HepG2 (cell line): ENCODE measurements around the gene ABHD17A. TPM values are rescaled to one million over a fixed set of nuclear protein-coding genes. Genes with fewer than 3 reads are reported as not detected.

Experiments
- ATAC-seq: fragments of 200-7000 bp; cut with Tn5 transposase; 3 replicates; pipeline ENCODE4 v1.9.1; 2020; ENCODE audit warnings: mild to moderate bottlenecking, moderate library complexity
- BruUV-seq: library from RNA; stranded (reverse); fragments of 400-500 nt; replicated peaks from 2 replicates; lab custom pipeline; 2021; lab: Mats Ljungman, UMichigan
- CTCF ChIA-PET: fragments of 300-600 bp; formaldehyde crosslinking; extraction: SDS; loops from one replicate; lab custom pipeline; 2021; ENCODE audit warnings: low total read pairs, inconsistent platforms, low intra/inter-chr PET ratio; lab: Yijun Ruan, JAX
- POLR2A ChIA-PET: fragments of 350-600 bp; sonication (Branson Sonifier 250); formaldehyde crosslinking; loops from one replicate; lab custom pipeline; 2020; ENCODE audit warnings: antibody characterized with exemption, inconsistent platforms; lab: Yijun Ruan, JAX
- DNase-seq: peaks from one replicate; pipeline ENCODE4 v3.0.0-alpha.2; 2015; ENCODE audit warnings: low spot score
- FAIRE-seq: peaks from 3 replicates; lab custom pipeline; 2011; peaks lifted over from hg19 to GRCh38; lab: Jason Lieb, UNC
- H2AFZ ChIP-seq: one replicate; pipeline ENCODE4 v1.6.1; 2011; ENCODE audit warnings: low read length, inconsistent platforms
- H3K27ac ChIP-seq: fragments of 300-600 bp; 3 replicates; pipeline ENCODE4 v1.8.0; 2011; ENCODE audit warnings: mixed run types, mild to moderate bottlenecking, mixed read lengths, low read length, inconsistent platforms; ENCODE audit not compliant: insufficient read depth; ENCODE audit errors: extremely low read length
- H3K27me3 ChIP-seq, 2 experiments: fragments of 200-600 bp in 1 of 2; 2 replicates in 1 of 2; 3 replicates in 1 of 2; pipeline versions ENCODE4 v1.6.0 to v1.8.0; 2011; ENCODE audit warnings: low read length in 2 of 2, mild to moderate bottlenecking in 2 of 2, moderate library complexity in 2 of 2, inconsistent platforms in 1 of 2; ENCODE audit not compliant: insufficient read depth in 2 of 2, control insufficient read depth in 1 of 2
- H3K36me3 ChIP-seq, 2 experiments: fragments of 200-600 bp in 1 of 2; replicated peaks in 1 of 2; 2 replicates in 1 of 2; 3 replicates in 1 of 2; pipeline versions ENCODE4 v1.5.1 to v1.8.0; 2011; ENCODE audit warnings: low read length in 2 of 2, inconsistent platforms in 1 of 2; ENCODE audit not compliant: insufficient read depth in 2 of 2, control insufficient read depth in 1 of 2
- H3K4me1 ChIP-seq: 2 replicates; pipeline ENCODE4 v1.5.1; 2012; ENCODE audit warnings: low read length, inconsistent platforms; ENCODE audit not compliant: insufficient read depth
- H3K4me2 ChIP-seq: 2 replicates; pipeline ENCODE4 v1.6.0; 2011; ENCODE audit warnings: low read depth, low read length, inconsistent platforms
- H3K4me3 ChIP-seq, 3 experiments: fragments of 200-600 bp in 1 of 3; sonication (generic), shearing (Covaris generic) in 1 of 3; replicated peaks in 1 of 3; 2 replicates each; pipeline ENCODE4 v1.5.1; 2011 to 2016; ENCODE audit warnings: low read length in 3 of 3, inconsistent platforms in 2 of 3, low read depth in 2 of 3, mild to moderate bottlenecking in 2 of 3, control low read depth in 1 of 3, mixed read lengths in 1 of 3; ENCODE audit not compliant: insufficient read depth in 1 of 3
- H3K79me2 ChIP-seq: one replicate; pipeline ENCODE4 v1.6.1; 2011; ENCODE audit warnings: low read length, inconsistent platforms; ENCODE audit not compliant: insufficient read depth
- H3K9ac ChIP-seq: 2 replicates; pipeline ENCODE4 v1.6.0; 2011; ENCODE audit warnings: mild to moderate bottlenecking, low read depth, low read length, inconsistent platforms; ENCODE audit not compliant: insufficient read depth
- H3K9me3 ChIP-seq: 2 replicates; pipeline ENCODE4 v1.5.1; 2012; ENCODE audit warnings: mild to moderate bottlenecking, low read length
- H4K20me1 ChIP-seq: 2 replicates; pipeline ENCODE4 v1.6.0; 2011; ENCODE audit warnings: inconsistent platforms, mild to moderate bottlenecking, low read length, moderate library complexity; ENCODE audit not compliant: insufficient read depth
- ATF2 ChIP-seq: sonication (generic); formaldehyde crosslinking; IDR thresholded peaks from 2 replicates; pipeline ENCODE4 v1.4.0; 2020; ENCODE audit warnings: missing genetic modification reagents
- ATF3 ChIP-seq: sonication (generic); formaldehyde crosslinking; IDR thresholded peaks from 2 replicates; pipeline ENCODE4 v1.4.0; 2020; ENCODE audit warnings: missing genetic modification reagents
- CHD2 ChIP-seq: IDR thresholded peaks from 2 replicates; pipeline ENCODE4 v1.6.1; 2011; ENCODE audit warnings: low read depth, low read length, improper control_type of control experiment
- GFI1 ChIP-seq: sonication (generic); formaldehyde crosslinking; IDR thresholded peaks from 2 replicates; pipeline ENCODE4 v1.5.0; 2020; ENCODE audit warnings: missing genetic modification reagents, mild to moderate bottlenecking, borderline replicate concordance
- HNRNPLL ChIP-seq: fragments of 200-400 bp; formaldehyde crosslinking; IDR thresholded peaks from 2 replicates; pipeline ENCODE4 v1.6.1; 2017; ENCODE audit warnings: mild to moderate bottlenecking, low read depth, low read length; ENCODE audit not compliant: poor library complexity, severe bottlenecking
- HOMEZ ChIP-seq: IDR thresholded peaks from 2 replicates; pipeline ENCODE4 v1.6.1; 2016; ENCODE audit warnings: low read depth
- KAT8 ChIP-seq: IDR thresholded peaks from 2 replicates; pipeline ENCODE4 v1.6.1; 2016; ENCODE audit warnings: missing genetic modification reagents, missing compliant biosample characterization
- MEF2D ChIP-seq: sonication (generic); formaldehyde crosslinking; IDR thresholded peaks from 2 replicates; pipeline ENCODE4 v1.5.1; 2020; ENCODE audit warnings: mild to moderate bottlenecking, missing genetic modification reagents
- TEAD2 ChIP-seq: sonication (generic); formaldehyde crosslinking; IDR thresholded peaks from 2 replicates; pipeline ENCODE4 v1.9.0; 2021; ENCODE audit warnings: missing genetic modification reagents
- XRCC5 ChIP-seq: fragments of 200-400 bp; formaldehyde crosslinking; optimal IDR thresholded peaks from 2 replicates; pipeline ENCODE3; 2017; ENCODE audit warnings: mild to moderate bottlenecking, low read length
- ZBTB49 ChIP-seq: sonication (generic); formaldehyde crosslinking; IDR thresholded peaks from 2 replicates; pipeline ENCODE4 v1.4.0; 2020; ENCODE audit warnings: missing genetic modification reagents, borderline replicate concordance
- ZBTB7A ChIP-seq: sonication (generic); formaldehyde crosslinking; IDR thresholded peaks from 2 replicates; pipeline ENCODE4 v1.8.0; 2022; ENCODE audit warnings: mild to moderate bottlenecking, missing genetic modification reagents
- ZGPAT ChIP-seq: IDR thresholded peaks from 2 replicates; pipeline ENCODE4 v1.6.1; 2016; ENCODE audit warnings: mild to moderate bottlenecking
- ZMAT5 ChIP-seq: sonication (generic); formaldehyde crosslinking; IDR thresholded peaks from 2 replicates; pipeline ENCODE4 v1.5.0; 2020; ENCODE audit warnings: mild to moderate bottlenecking, low read depth, missing genetic modification reagents, borderline replicate concordance
- ZNF143 ChIP-seq: sonication (generic); formaldehyde crosslinking; IDR thresholded peaks from 2 replicates; pipeline ENCODE4 v1.4.0; 2020; ENCODE audit warnings: missing genetic modification reagents
- ZNF282 ChIP-seq: fragments of 450-650 bp; IDR thresholded peaks from 2 replicates; pipeline ENCODE4 v1.6.1; 2018; ENCODE audit not compliant: partially characterized antibody
- ZNF605 ChIP-seq: sonication (generic); formaldehyde crosslinking; IDR thresholded peaks from 2 replicates; pipeline ENCODE4 v1.8.0; 2022; ENCODE audit warnings: mild to moderate bottlenecking, missing genetic modification reagents
- WGBS: methylation state at CpG from one replicate; pipeline ENCODE4 v1.1.6; 2017; ENCODE audit warnings: low lambda C conversion rate; 5-methylcytosine and 5-hydroxymethylcytosine counted together
- in situ Hi-C: cut with HindIII; loops from 2 replicates; pipeline ENCODE4 v1.10.0; 2017; ENCODE audit warnings: low pct_unique_long_range_greater_than_20kb; ENCODE audit not compliant: extremely low pct_ligation_motif_present
- intact Hi-C: fragments of 100-400 bp; cut with micrococcal nuclease; formaldehyde crosslinking; loops from one replicate; pipeline ENCODE4 v1.10.0; 2022; ENCODE audit not compliant: unreplicated experiment
- polyA plus RNA-seq, 8 experiments: library from polyadenylated mRNA; depleted of rRNA in 3 of 8; stranded (reverse) in 7 of 8; unstranded in 1 of 8; fragments of >200 nt; fragmentation: Illumina TruSeq in 4 of 8; extraction: Trizol in 4 of 8; gene quantifications; 2 replicates each; pipeline versions ENCODE4 v1.2.1 to v1.2.3, GENCODE V29; 2011 to 2016; ENCODE audit warnings: low read depth in 4 of 8, missing spikeins in 1 of 8, mixed read lengths in 1 of 8; ENCODE audit not compliant: insufficient read depth in 1 of 8
- total RNA-seq, 5 experiments: library from RNA; depleted of rRNA; stranded (reverse); fragments of >200 nt; fragmentation: Illumina TruSeq; extraction: Trizol; gene quantifications; 2 replicates each; pipeline ENCODE4 v1.2.3, GENCODE V29; 2016; ENCODE audit warnings: low read depth in 1 of 5

Gene ABHD17A
- total and polyA plus RNA-seq, 2 of the 13 experiments (the other 11 are each of a cell fraction or from before 2014, with no cell fraction given) = 27.7 to 40.8 TPM

- H3K4me2 ChIP-seq = peak overlapping the region; percentile 62
- DNase-seq (peak; percentile 40), ATAC-seq (peak; percentile 22), FAIRE-seq (no peak)
- H4K20me1 ChIP-seq = peaks cover 18% of the 10 kb centered on the region; the same call in 1 of the 2 replicates
- H3K4me3 ChIP-seq = peak overlapping the region in 1 of 3 experiments; percentile 14; a peak in 1 of 6 replicates
- H3K27ac ChIP-seq = peak overlapping the region; percentile 38
- H3K27me3 ChIP-seq = no peaks in the 10 kb centered on the region
- H3K79me2 ChIP-seq = peaks cover 49% of the 10 kb centered on the region
- ChIA-PET CTCF (interaction anchor here (2.6 kb wide), 1 partner anchor 11 kb away, joined by 13 read pairs; the partner anchor contains the start of gene REXO1), POLR2A (interaction anchor here (1.6 to 1.7 kb wide), 2 partner anchors 9 kb away, joined by 6 to 7 read pairs; no protein-coding TSS in a partner anchor)
- in situ Hi-C loops (no loop called here), intact Hi-C loops (no loop called here)
- no TSS peak for BruUV-seq
- peak overlapping the region; percentile 37 for H3K9ac ChIP-seq
- no peaks in the 10 kb centered on the region for H3K9me3 ChIP-seq
- H2AFZ ChIP-seq = no peak overlapping the region
- H3K4me1 ChIP-seq = peaks cover 54% of the 10 kb centered on the region
- WGBS = 14% methylated on average over 4 of the region's 23 CpGs
- H3K36me3 ChIP-seq = 0 out of 5 replicates have a peak, but pooled peaks cover 0 to 3% of the 10 kb centered on the region in 2 experiments
- TF ChIP-seq ZBTB7A (CRISPR knock-in tag) = peak; percentile 43; the same call in 1 of the 2 replicates
- TF ChIP-seq ZNF143 (CRISPR knock-in tag) = no peak
- no peak for TF ChIP-seq ZMAT5 (CRISPR knock-in tag)
- TF ChIP-seq MEF2D (CRISPR knock-in tag) = 0 out of 2 replicates have a peak, but pooled peaks have one; percentile 46
- 0 out of 2 replicates have a peak, but pooled peaks have one; percentile 31 for TF ChIP-seq ZNF605 (CRISPR knock-in tag)
- peak; percentile 84 for TF ChIP-seq XRCC5
- TF ChIP-seq HNRNPLL = peak; percentile 20
- TF ChIP-seq ATF2 (CRISPR knock-in tag) = peak; percentile 38; the same call in 1 of the 2 replicates
- peak; percentile 35; the same call in 1 of the 2 replicates for TF ChIP-seq ZGPAT (CRISPR knock-in tag)
- TF ChIP-seq ZNF282 = no peak
- TF ChIP-seq ZBTB49 = no peak
- no peak for TF ChIP-seq GFI1
- TF ChIP-seq HOMEZ (CRISPR knock-in tag) = no peak
- no peak for TF ChIP-seq ATF3 (CRISPR knock-in tag)
- no peak for TF ChIP-seq CHD2
- no peak for TF ChIP-seq KAT8
- no peak for TF ChIP-seq TEAD2
Observed at GRCh38 chr19:1837625-1838105, 47.6 kb downstream of the ABHD17A start.
